Measurements from ENCODE around the gene RUVBL1. TPM values are rescaled to one million over a fixed set of nuclear protein-coding genes. Genes with fewer than 3 reads are reported as not detected.

RUVBL1 gene
- total RNA-seq, 4 donors from 2014 or later = 16.3 to 35.6 (median 28.3) TPM

DNA sequence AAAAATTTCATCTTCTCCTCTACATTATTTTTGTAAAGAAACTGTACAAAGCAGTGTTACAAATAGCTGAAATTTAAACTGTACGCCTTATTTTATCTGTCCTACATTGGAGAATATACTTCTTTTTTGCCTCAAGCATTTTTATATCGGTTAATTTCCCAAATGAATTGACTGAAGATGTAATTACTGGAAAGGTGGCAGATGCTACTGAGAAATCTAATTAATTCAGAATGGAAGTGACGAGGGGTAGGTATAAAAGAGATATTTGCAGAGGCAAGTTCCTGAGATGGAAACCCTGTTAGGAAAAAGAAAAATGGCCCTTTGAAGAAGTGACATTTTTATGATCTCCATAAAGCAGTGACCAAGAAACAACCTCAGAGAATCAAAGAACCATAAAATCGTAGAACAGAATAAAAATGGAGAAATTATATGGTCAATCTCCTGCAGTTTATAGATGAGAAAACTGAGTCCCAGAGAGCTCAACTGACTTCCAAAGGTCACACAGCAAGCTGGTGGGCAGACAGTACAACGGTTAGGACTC, 20.4 kb downstream of the RUVBL1 start:
- Histone ChIP-seq H3K9me3 (no peaks in the 10 kb centered on the region), H3K36me3 (peaks cover 43% of the 10 kb centered on the region), H3K27ac (no peak overlapping the region), H3K4me1 (no peaks in the 10 kb centered on the region), H3K27me3 (no peaks in the 10 kb centered on the region), H3K4me3 (no peak overlapping the region)
- WGBS = 89% methylated on average over 5 of the region's 5 CpGs
- TF ChIP-seq, protein P1, sequence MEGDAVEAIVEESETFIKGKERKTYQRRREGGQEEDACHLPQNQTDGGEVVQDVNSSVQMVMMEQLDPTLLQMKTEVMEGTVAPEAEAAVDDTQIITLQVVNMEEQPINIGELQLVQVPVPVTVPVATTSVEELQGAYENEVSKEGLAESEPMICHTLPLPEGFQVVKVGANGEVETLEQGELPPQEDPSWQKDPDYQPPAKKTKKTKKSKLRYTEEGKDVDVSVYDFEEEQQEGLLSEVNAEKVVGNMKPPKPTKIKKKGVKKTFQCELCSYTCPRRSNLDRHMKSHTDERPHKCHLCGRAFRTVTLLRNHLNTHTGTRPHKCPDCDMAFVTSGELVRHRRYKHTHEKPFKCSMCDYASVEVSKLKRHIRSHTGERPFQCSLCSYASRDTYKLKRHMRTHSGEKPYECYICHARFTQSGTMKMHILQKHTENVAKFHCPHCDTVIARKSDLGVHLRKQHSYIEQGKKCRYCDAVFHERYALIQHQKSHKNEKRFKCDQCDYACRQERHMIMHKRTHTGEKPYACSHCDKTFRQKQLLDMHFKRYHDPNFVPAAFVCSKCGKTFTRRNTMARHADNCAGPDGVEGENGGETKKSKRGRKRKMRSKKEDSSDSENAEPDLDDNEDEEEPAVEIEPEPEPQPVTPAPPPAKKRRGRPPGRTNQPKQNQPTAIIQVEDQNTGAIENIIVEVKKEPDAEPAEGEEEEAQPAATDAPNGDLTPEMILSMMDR (IDR thresholded peaks at IDR 0.05) = no peak
- no peak for TF ChIP-seq POLR2A (IDR thresholded peaks at IDR 0.05)
- no peak for TF ChIP-seq EP300 (IDR thresholded peaks at IDR 0.05)
- no peak for TF ChIP-seq POLR2AphosphoS5 (IDR thresholded peaks at IDR 0.05)
- no peak for DNase-seq (ENCODE audit: low spot score in 2 of 2)

DNA sequence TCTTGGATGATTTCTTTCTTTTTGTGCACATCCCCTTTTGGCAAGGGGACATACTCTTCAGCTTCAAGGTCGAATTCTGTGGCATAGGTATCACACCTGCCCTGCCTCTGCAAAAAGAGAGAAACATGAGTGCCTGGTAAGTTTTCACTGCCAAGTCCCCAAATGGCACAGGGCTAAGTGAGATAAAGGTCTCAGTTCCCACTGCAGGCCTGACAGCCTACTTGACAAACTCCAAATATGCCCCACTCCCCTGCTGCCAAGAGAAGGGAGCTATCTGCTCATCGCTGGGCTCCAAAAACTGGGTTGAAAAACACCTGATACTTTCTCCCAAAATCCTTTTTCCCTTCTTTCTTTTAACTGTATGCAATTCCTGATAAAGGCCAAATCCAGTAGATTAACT, 23.0 kb downstream of the RUVBL1 start:
- H3K36me3 ChIP-seq = peaks cover 66% of the 10 kb centered on the region
- H3K27me3 ChIP-seq = no peaks in the 10 kb centered on the region
- no peak for TF ChIP-seq EP300 (IDR thresholded peaks at IDR 0.05)
- no peak for TF ChIP-seq POLR2AphosphoS5 (IDR thresholded peaks at IDR 0.05)
- TF ChIP-seq, protein P1 (IDR thresholded peaks at IDR 0.05) = no peak
- TF ChIP-seq POLR2A (IDR thresholded peaks at IDR 0.05) = no peak
- no peak for DNase-seq (ENCODE audit: low spot score in 2 of 2)
- H3K4me1 ChIP-seq = no peaks in the 10 kb centered on the region
- H3K27ac ChIP-seq = no peak overlapping the region
- no peak overlapping the region for H3K4me3 ChIP-seq
- 90% methylated on average over 2 of the region's 2 CpGs for WGBS
- H3K9me3 ChIP-seq = no peaks in the 10 kb centered on the region

DNA sequence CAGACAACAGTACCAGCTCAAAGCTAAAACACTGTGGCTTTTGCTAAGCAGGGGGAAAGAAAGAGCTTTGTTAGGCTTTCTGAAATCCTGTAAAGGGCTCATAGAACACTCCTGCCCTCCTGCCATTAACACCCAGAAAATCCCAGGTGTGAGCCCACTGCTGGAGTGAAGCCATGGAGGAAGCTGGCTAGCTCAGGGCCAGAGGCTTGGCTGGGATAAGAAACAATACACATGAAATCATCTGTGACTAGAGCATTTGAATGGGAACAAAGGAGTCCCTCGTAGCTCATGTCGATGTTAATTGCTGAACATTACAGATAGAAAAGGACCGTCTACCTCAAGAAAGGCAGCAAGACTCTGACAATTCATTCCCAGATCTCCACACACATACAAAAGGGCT, 23.5 kb downstream of the RUVBL1 start:
- no peak overlapping the region for H3K27ac ChIP-seq
- H3K4me3 ChIP-seq = no peak overlapping the region
- TF ChIP-seq, protein P1 (IDR thresholded peaks at IDR 0.05) = no peak
- TF ChIP-seq POLR2A (IDR thresholded peaks at IDR 0.05) = no peak
- no peak for TF ChIP-seq POLR2AphosphoS5 (IDR thresholded peaks at IDR 0.05)
- no peak for TF ChIP-seq EP300 (IDR thresholded peaks at IDR 0.05)
- H3K9me3 ChIP-seq = no peaks in the 10 kb centered on the region
- H3K36me3 ChIP-seq = peaks cover 66% of the 10 kb centered on the region
- H3K4me1 ChIP-seq = peaks cover 5% of the 10 kb centered on the region
- no peaks in the 10 kb centered on the region for H3K27me3 ChIP-seq
- no peak for DNase-seq (ENCODE audit: low spot score in 2 of 2)
- WGBS = 75% methylated on average over 3 of the region's 3 CpGs

DNA sequence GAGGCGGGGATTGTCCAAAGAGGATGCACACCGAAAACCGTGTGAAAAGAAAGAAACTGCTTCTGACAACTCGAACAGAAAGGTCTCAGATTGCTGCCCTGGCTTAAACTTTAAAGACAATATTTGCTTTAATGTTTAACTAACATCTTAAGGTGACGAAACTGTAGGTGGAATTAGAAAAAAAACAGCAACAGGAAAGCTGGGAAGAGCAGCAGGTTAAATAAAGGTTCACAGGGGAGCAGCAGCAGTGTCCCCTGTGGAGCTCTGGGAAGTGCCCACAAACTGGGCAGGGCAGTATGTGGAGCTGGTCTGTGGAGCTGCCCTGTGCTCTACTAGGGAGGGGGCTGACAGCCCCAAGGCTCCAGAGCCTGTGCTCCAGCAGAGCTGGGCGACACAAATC, 25.4 kb downstream of the RUVBL1 start:
- 97% methylated on average over 6 of the region's 6 CpGs for WGBS
- TF ChIP-seq POLR2A (IDR thresholded peaks at IDR 0.05) (no peak), EP300 (IDR thresholded peaks at IDR 0.05) (no peak), POLR2AphosphoS5 (IDR thresholded peaks at IDR 0.05) (no peak)
- TF ChIP-seq, protein P1 (IDR thresholded peaks at IDR 0.05) = no peak
- Histone ChIP-seq H3K36me3 (peaks cover 61% of the 10 kb centered on the region), H3K4me1 (peaks cover 11% of the 10 kb centered on the region), H3K27ac (no peak overlapping the region), H3K9me3 (no peaks in the 10 kb centered on the region), H3K27me3 (no peaks in the 10 kb centered on the region), H3K4me3 (no peak overlapping the region)
- no peak for DNase-seq (ENCODE audit: low spot score in 2 of 2)

DNA sequence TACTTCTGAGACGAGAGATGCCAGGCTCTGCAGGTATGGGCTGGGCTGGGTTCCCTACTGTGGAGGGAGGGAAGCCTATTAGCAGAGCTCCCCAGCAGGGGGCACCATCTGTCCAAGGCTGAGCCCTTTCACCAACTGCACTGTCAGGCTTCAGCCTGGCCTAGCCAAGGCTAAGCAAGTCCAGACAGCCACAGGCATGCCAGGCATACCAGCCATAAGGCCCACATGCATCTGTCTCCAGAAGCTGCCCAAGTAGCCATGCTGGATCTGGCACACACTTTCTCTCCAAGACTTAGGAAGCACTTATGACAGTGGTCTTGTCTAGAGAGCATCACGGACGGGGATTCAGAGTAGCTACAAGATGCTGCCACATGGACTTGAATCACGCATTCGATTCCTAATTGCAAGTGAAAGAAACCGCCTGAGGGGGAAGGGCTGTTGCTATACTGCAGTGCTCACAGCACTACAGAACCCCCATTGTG, 28.3 kb downstream of the RUVBL1 start:
- TF ChIP-seq, protein P1 (IDR thresholded peaks at IDR 0.05) = peak; percentile 48 to 84
- TF ChIP-seq POLR2A (IDR thresholded peaks at IDR 0.05) = no peak
- no peak overlapping the region for H3K27ac ChIP-seq
- H3K9me3 ChIP-seq = no peaks in the 10 kb centered on the region
- DNase-seq (ENCODE audit: low spot score in 2 of 2) = no peak
- peaks cover 43% of the 10 kb centered on the region for H3K36me3 ChIP-seq
- WGBS = 68% methylated on average over 5 of the region's 6 CpGs
- peaks cover 11% of the 10 kb centered on the region for H3K4me1 ChIP-seq
- no peak overlapping the region for H3K4me3 ChIP-seq
- no peaks in the 10 kb centered on the region for H3K27me3 ChIP-seq
